GM18858 (cell line): ENCODE data around the gene TSACC.
"Not testable (repeated sequence)": the region's sequence is repeated elsewhere in the genome, so short reads cannot be mapped to it uniquely, and the experiment has no call there.

Experiments
- ATAC-seq: cut with Tn5 transposase; IDR thresholded peaks from one replicate; pipeline ENCODE4 v1.9.1; 2021; ENCODE audit not compliant: unreplicated experiment

TSACC gene

GRCh38 chr1:156338180-156338976 is at the start of gene TSACC, which contains the start of gene CCT3:
Gene TSACC (plus strand): TSS chr1:156338526. CDS start chr1:156339758, 1,232 bp downstream.
Gene CCT3 (minus strand): TSS chr1:156338292. CDS start chr1:156338184, 108 bp downstream.
- ATAC-seq: peak; percentile 62

DNA sequence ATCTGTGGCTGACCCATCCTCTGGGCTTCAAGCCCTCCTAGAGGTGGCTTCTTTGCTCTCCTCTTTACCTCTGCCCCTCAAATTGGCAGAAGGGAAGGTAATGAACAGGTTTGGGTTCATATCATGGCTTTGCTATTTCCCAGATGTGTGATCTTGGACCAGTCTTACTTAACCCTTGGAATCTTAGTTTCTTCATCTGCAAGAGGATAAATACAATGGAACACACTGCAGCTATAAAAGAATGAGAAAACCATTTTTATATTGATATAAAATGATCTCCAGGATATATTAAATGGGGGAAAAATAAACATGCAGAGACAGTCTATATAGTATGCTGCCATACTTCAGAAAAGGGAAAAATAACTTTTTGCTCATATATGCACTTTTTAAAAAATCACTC is 48.5 kb upstream of the TSACC start:
- ATAC-seq: no peak

DNA sequence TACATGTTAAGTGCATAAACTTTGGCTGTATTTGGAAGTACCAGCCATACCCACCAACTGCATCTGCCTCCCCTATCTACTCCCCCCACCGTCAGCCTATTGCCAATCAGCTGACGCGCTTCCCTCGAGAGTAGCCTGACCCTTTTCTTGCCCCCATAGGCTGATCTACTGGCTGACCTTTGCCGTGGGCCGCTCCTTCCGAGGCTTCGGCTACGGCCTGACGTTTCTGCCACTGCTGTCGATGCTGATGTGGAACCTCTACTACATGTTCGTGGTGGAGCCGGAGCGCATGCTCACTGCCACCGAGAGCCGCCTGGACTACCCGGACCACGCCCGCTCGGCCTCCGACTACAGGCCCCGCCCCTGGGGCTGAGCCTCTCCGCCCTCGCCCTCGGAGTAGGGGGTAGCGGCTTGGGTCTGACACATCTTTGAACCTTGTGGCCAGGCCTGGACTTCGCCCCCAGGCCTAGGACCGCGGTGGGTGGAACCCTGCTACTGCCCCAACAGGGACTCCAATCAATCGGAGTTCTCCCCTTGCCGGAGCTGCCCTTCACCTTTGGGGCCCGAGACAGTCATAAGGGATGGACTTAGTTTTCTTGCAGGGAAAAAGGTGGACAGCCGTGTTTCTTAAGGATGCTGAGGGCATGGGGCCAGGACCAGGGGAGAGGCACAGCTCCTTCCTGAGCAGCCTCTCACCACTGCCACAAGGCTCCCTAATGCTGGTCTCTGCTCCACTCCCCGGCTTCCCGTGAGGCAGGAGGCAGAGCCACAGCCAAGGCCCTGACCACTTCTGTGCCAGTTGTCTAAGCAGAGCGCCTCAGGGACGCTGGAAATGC is 46.9 kb upstream of the TSACC start:
- ATAC-seq: no peak

GRCh38 chr1:156293098-156293434 is 45.3 kb upstream of the TSACC start:
- no peak for ATAC-seq

GRCh38 chr1:156293895-156294294 is 44.4 kb upstream of the TSACC start:
- no peak for ATAC-seq

DNA sequence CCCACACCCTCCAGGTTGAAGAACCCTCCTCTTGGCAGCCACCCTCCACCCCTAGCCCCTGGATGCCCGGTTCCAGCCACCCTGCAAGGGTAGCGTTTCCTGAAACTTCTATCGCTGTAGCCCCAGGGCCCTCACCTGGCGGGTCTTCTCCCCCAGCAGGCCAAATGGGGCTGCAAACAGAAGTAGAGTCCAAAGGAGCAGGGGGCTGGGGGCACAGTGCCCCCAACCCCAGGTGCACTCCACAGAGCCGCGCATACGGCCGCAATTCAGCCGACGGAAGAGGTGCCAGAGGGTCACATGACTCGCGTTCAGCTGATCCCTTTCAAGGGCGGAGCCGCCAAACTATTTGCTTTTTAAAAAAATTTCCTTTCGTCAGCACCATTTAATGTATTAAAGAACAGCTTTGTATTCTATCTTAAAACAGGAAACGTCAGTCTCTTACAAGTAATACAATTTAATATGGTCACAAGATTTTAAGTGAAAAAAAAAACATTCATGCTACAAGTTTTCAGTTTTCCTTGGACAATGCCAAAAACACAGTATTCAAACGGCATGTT is 42.9 kb upstream of the TSACC start, which contains the start of gene GLMP:
Gene GLMP, minus strand, starts transcription at position 289 of the 557 bp plus-strand sequence. Its CDS starts 34 bp downstream, at position 255.
- ATAC-seq: no peak

DNA sequence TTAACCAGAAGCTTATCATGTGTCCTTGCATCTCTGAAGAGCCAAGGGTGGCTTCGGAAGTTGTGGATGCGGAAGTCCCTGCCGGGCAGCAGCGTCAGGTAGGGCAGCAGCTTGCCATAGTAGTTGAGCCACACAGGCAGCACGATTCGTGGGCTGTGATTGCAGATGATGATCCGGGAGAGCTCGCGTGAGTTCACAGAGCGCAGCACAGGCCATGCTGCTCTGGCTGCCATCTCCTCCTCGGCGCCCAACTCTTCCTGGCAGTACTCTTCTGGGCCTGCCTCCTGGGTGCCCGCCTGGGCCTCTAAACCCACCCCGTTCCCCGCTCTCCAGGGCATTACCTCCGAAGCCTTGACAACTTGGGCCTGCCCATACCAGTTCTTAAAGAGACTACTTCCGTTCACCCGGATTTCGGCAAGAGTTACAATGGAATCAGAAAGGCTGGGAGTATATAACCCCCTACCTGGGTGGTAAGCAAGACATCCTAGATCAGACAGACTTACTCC is 39.4 kb upstream of the TSACC start, which contains the start of gene VHLL:
Gene VHLL, minus strand, starts transcription at position 456 of the 506 bp plus-strand sequence. Its CDS starts 118 bp downstream, at position 338.
- no peak for ATAC-seq

DNA sequence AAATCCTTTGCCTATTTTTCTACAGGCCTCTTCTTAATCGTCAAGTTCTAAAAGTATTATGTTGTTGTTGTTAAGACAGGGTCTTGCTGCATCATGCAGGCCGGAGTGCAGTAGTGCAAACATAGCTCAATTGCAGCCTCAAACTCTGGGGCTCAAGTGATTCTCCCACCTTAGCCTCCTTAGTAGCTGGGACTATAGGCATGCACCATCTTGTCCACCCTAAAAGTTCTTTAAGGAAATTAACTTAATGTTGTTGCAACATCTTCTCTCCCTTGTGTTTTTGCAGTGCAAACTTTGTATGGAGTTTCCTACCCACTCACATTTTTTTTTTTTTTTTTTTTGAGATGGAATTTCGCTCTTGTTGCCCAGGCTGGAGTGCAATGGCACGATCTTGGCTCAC is 35.1 kb upstream of the TSACC start:
- no peak for ATAC-seq

DNA sequence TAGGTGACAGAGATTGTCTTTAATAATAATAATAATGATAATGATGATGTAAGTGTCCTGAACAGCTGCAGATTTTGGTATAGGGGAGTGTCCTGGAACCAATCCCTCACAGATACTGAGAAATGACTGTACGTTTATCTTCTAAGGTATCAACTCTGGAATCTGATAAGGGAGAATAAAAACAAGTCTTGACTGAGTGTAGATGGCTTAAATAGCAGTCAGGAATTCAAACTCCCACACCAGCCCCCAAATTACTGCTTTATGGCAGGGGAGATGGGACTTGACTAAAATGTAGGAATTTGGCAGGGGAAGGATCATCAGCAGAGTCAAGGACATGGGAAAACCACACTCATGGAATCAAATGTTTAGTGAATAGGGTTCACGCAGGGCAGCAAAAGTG is 33.1 kb upstream of the TSACC start:
- ATAC-seq: no peak

- ATAC-seq: no peak
Measured at GRCh38 chr1:156308078-156308477, 30.2 kb upstream of the TSACC start.

- no peak for ATAC-seq
Measured at GRCh38 chr1:156310962-156311361, 27.4 kb upstream of the TSACC start.

DNA sequence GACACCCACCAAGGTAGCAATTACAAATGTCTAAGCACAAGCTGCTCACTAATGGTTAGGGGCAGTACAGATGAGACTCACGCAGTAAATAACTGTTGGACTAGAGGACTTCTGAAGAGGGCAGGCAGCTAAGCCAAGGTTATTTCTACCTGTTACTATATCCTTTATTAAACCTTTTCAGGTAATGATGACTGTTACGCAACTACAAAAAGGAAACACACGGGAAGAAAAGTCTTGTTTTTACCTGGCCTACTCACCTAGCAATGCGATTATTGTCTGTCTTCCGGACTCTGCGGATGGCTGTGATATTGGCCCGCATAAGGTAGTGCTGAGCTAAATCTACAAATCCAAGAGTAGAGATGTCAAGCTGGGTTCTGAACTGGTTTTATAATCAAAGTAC is 21.4 kb upstream of the TSACC start:
- no peak for ATAC-seq

DNA sequence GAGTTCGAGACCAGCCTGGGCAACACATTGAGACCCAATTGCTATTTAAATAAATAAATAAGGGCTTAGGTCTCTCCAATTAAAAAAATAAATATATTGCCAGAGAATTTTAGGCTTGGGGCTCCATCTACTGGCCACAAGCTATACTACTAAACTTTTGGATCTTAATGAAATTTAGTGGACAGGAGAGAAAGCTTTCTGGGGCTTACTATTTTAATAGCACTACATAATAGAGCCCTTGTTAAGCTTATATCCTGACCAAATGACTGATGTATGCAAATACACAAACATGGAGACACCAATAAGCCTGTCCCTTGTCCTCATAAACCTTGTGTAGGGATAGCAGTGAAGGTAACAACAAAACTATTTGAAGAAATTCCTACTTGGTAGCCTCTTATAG is 18.7 kb upstream of the TSACC start:
- no peak for ATAC-seq

DNA sequence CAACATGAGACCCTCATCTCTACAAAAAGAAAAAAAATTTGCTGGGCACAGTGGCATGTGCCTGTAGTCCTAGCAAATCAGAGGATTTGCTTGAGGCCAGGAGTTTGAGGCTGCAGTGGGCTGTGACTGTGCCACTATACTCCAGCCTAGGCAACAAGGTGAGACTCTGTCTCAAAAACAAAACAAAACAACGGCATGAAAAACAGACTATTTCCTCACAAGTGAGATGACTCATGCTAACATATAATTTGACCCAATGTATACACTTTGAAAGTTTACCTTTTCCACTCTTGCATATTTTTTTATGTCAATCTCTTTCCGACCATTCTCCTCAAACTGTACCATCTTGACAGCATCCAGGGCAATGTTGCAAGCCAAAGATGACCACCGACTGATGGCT is 17.8 kb upstream of the TSACC start:
- ATAC-seq: no peak

DNA sequence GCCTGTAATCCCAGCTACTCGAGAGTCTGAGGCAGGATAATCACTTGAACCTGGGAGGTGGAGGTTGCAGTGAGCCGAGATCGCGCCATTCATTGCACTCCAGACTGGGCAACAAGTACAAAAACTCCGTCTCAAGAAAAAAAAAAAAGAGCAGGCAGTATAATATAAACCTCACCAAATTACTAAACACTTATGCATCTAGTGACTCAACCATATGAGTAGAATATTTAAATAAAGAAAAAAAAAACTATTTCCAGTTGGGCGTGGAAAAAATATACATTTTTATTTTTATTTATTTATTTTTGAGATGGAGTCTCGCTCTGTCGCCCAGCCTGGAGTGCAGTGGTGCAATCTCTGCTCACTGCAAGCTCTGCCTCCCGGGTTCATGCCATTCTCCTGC is 15.1 kb upstream of the TSACC start:
- ATAC-seq: not testable (repeated sequence)

DNA sequence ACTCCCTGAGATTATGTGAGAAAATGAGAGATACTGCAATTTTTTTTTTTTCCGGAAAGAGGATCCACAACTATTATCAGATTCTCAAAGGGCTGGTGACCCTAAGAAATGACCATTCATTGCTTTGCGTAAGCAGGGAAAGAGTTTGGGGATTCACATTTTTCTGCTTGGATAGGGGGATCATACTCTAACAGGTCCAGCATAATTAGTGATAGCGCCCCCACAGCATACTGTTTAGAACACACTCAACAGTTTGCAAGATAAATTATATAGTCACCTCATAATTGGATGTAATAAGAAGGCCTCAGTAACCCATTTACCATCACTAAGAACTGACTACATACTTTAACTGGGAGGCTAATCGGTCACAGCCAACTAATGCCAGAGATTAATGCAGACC is 2.1 kb upstream of the TSACC start:
- ATAC-seq: no peak

GRCh38 chr1:156337052-156337887 is 1.1 kb upstream of the TSACC start:
- ATAC-seq: no peak

DNA sequence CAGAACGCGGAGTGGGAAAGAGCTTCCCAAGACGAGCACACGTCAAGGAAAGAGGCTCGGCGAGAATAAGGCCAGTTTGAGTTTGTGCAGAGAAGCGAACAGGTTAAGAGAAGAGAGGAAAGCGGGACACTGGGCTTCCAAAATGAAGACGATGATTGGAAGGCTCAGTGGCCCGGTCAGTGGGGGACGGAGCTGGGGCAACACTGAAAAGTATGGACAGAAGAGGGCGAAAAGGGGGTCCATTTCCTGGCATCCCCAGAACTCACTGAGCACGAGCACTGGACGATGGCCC is 492 bp upstream of the TSACC start:
- no peak for ATAC-seq

DNA sequence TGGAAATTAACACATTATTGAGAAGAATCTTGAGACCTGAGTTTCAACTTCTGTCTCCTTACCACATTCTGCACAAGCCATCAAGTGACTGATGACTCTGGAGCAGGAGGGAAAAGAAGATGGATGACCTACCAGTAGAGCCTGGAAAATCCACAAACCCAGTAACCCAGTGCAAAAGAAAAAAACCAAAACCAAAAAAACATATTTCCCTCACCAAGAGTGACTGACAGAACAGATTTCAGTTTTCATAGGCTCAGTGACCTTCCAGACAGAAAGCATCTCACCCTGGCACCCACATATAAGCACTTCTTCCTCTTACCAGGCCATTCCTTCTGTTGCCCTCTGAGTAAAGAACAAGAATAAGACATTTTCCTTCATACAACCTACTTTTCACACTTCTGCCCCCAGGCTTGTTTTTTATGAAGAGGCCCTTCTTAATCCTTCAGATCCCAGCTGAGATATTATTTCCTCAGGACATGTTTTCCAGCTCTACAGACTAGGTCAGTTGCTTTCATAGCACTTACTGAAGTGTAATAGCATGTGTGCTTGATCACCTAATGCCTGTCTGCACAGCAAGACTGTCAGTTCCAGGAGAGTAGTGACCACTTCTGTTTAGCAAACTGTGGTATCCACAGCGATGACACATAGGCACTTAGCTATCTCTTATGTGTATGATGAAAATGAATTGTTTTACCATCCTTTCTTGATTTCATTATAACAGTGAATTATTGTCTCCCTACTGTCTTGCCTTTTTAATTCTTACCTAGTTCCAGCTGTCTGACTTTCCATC is 4.0 kb downstream of the TSACC start:
- no peak for ATAC-seq

GRCh38 chr1:156344409-156344808 is 6.1 kb downstream of the TSACC start:
- no peak for ATAC-seq
